ENCODE measurements around the gene DIABLO. TPM values are rescaled to one million over a fixed set of nuclear protein-coding genes. Genes with fewer than 3 reads are reported as not detected.
A peak's percentile ranks its signal among the peaks of the same experiment; 100 is the strongest.

The DIABLO gene
- polyA plus RNA-seq (2013, experiment 1 of 2): 66.0 TPM
- polyA plus RNA-seq (2013, experiment 2 of 2): 64.8 TPM

DNA sequence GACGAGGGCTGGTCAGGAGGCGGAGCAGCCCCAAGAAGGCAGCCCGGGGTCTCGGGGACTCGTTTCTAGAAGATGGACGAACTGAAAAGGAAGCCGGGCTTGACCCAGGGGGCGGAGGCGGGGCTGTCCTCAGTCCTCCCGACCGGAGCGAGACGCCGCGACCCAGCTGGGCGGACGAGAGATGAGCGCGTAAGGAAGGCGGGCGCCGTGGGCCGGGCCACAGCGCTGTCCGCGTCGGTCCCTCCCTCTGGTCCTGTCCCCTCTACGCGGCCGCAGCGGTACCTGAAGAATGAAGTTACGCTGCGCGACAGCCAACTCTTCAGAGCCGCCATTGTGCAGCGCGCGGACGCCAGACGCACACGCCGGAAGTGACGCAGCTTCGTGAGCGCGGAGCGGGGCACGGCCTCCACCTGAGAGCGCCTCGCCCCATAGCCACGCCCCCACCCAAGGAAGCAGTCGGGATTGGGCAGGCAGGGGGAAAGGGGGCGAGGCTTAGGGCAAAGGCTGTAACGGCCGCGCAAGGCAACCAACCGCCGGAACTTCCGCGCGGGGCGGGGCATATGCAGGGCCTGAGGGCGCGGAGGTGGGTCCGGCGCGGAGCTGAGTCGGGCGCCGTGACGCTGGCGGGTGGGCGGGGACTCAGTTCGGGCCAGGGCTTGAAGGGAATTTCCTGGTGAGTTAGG is at the start of gene DIABLO:
Gene DIABLO, minus strand, starts transcription at position 370 of the 683 bp plus-strand sequence. Its CDS starts 38 bp downstream, at position 332.
- no CpG with 5 or more reads among the region's 74 CpGs for WGBS (ENCODE audit: extremely low coverage, insufficient coverage, low lambda C conversion rate)
- peak within 1 kb of the TSS; percentile 82 for H3K9ac ChIP-seq (ENCODE audit: low read length)
- peak within 1 kb of the TSS; percentile 25 for H3K4ac ChIP-seq (ENCODE audit: low read depth, low read length)
- no peak within 1 kb of the TSS for H4K8ac ChIP-seq (ENCODE audit: low read depth, low read length)
- H4K5ac ChIP-seq (ENCODE audit: low read length): no peak within 1 kb of the TSS
- no peak within 1 kb of the TSS for H2BK120ac ChIP-seq (ENCODE audit: low read depth, low read length)
- H3K79me1 ChIP-seq (ENCODE audit: low read length): peaks cover 15% of the 10 kb centered on the region
- H3K56ac ChIP-seq (ENCODE audit: low read length): peak within 1 kb of the TSS; percentile 99
- peak within 1 kb of the TSS; percentile 65 for H3K4me3 ChIP-seq (ENCODE audit: low read length)
- H3K23ac ChIP-seq (ENCODE audit: low read length): peak within 1 kb of the TSS; percentile 30
- no peak within 1 kb of the TSS for H2BK15ac ChIP-seq (replicated peaks; ENCODE audit: low read depth)
- peak; percentile 100 for DNase-seq
- H2BK5ac ChIP-seq (ENCODE audit: low read length): peak within 1 kb of the TSS; percentile 58
- H3K27me3 ChIP-seq (ENCODE audit: insufficient read depth, low read length, poor library complexity): no peaks in the 10 kb centered on the region
- peak within 1 kb of the TSS; percentile 85 for H3K4me2 ChIP-seq (ENCODE audit: low read length)
- no peak within 1 kb of the TSS for H3K18ac ChIP-seq (ENCODE audit: low read length)
- peaks cover 27% of the 10 kb centered on the region for H3K79me2 ChIP-seq (ENCODE audit: control insufficient read depth, insufficient read depth, low read length)
- peak within 1 kb of the TSS; percentile 95 for H3K27ac ChIP-seq (ENCODE audit: low read depth, low read length)
- no peak within 1 kb of the TSS for H2AK5ac ChIP-seq (ENCODE audit: low read length)
- peaks cover 6% of the 10 kb centered on the region for H3K4me1 ChIP-seq (ENCODE audit: control insufficient read depth, low read depth, low read length)
- peaks cover 2% of the 10 kb centered on the region for H3K36me3 ChIP-seq (ENCODE audit: control insufficient read depth, insufficient read depth, low read length)

DNA sequence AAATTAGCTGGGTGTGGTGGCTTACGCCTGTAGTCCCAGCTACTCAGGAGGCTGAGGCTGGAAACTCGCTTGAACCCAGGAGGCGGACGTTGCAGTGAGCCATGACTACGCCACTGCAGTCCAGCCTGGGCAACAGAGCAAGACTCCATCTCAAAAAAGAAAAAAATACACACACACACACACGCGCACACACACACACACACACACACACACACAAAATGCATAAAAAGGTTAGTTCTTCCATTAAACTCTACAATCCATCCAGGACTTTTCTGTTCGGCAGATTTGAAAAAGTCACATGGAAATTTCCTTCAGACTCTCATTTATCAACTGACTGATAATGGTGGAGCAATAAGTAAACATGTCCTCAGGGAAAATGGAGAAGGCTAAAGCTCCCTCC is 49.6 kb upstream of the DIABLO start:
- Histone ChIP-seq H4K5ac (ENCODE audit: low read length) (no peak overlapping the region), H3K36me3 (ENCODE audit: control insufficient read depth, insufficient read depth, low read length) (peaks cover 7% of the 10 kb centered on the region), H3K23ac (ENCODE audit: low read length) (no peak overlapping the region), H3K4me2 (ENCODE audit: low read length) (no peak overlapping the region), H3K79me2 (ENCODE audit: control insufficient read depth, insufficient read depth, low read length) (no peaks in the 10 kb centered on the region), H3K27me3 (ENCODE audit: insufficient read depth, low read length, poor library complexity) (no peaks in the 10 kb centered on the region), H3K79me1 (ENCODE audit: low read length) (no peaks in the 10 kb centered on the region), H2BK5ac (ENCODE audit: low read length) (no peak overlapping the region), H3K9ac (ENCODE audit: low read length) (no peak overlapping the region), H3K56ac (ENCODE audit: low read length) (no peak overlapping the region), H3K27ac (ENCODE audit: low read depth, low read length) (no peak overlapping the region), H3K4me3 (ENCODE audit: low read length) (no peak overlapping the region), H3K18ac (ENCODE audit: low read length) (no peak overlapping the region), H3K4ac (ENCODE audit: low read depth, low read length) (no peak overlapping the region), H2BK15ac (replicated peaks; ENCODE audit: low read depth) (no peak overlapping the region), H3K4me1 (ENCODE audit: control insufficient read depth, low read depth, low read length) (no peaks in the 10 kb centered on the region), H2AK5ac (ENCODE audit: low read length) (no peak overlapping the region), H4K8ac (ENCODE audit: low read depth, low read length) (no peak overlapping the region), H2BK120ac (ENCODE audit: low read depth, low read length) (no peak overlapping the region)
- no peak for DNase-seq
- WGBS (ENCODE audit: extremely low coverage, insufficient coverage, low lambda C conversion rate): no CpG with 5 or more reads among the region's 8 CpGs

DNA sequence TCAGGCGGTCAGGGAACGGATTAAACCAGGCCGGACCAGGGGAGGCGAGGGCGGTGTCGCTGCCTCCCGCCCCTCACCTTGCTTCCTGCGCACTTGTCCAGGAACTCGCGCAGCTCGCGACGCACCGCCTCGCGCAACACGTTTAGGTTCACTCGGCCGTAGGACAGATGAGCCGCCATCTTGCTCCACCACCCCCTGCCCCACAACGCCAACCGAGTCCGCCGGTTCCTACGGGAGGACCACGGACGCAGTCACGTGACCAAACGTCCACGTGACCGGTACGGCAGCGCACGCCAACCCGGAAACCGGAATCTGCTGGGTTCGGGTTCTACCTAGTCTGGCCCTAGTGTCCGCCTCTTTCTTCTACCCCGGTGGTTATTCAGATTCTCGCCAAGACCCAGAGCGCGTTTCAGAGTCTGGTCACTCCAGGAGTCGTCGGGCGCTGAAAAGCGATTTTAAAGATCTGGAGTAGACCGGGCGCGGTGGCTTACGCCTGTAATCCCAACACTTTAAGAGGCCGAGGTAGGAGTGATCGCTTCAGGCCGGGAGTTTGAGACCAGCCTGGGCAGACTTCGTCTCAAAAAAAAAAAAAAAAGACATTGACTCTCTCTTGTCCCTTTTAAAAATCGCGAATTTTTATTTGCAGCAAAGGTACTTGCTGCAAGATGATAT is 40.5 kb upstream of the DIABLO start, which contains the start of gene VPS33A:
Gene VPS33A, minus strand, starts transcription at position 265 of the 672 bp plus-strand sequence. Its CDS starts 86 bp downstream, at position 179.
- H3K79me2 ChIP-seq (ENCODE audit: control insufficient read depth, insufficient read depth, low read length): no peaks in the 10 kb centered on the region
- peak within 1 kb of the TSS; percentile 98 for H3K56ac ChIP-seq (ENCODE audit: low read length)
- H3K9ac ChIP-seq (ENCODE audit: low read length): peak within 1 kb of the TSS; percentile 87
- no peak within 1 kb of the TSS for H4K8ac ChIP-seq (ENCODE audit: low read depth, low read length)
- no peak within 1 kb of the TSS for H3K23ac ChIP-seq (ENCODE audit: low read length)
- H3K79me1 ChIP-seq (ENCODE audit: low read length): no peaks in the 10 kb centered on the region
- no peaks in the 10 kb centered on the region for H3K4me1 ChIP-seq (ENCODE audit: control insufficient read depth, low read depth, low read length)
- peak within 1 kb of the TSS; percentile 87 for H3K4me2 ChIP-seq (ENCODE audit: low read length)
- H3K27ac ChIP-seq (ENCODE audit: low read depth, low read length): peak within 1 kb of the TSS; percentile 15
- H2AK5ac ChIP-seq (ENCODE audit: low read length): no peak within 1 kb of the TSS
- no peak within 1 kb of the TSS for H2BK15ac ChIP-seq (replicated peaks; ENCODE audit: low read depth)
- H2BK5ac ChIP-seq (ENCODE audit: low read length): peak within 1 kb of the TSS; percentile 64
- H3K27me3 ChIP-seq (ENCODE audit: insufficient read depth, low read length, poor library complexity): no peaks in the 10 kb centered on the region
- H3K36me3 ChIP-seq (ENCODE audit: control insufficient read depth, insufficient read depth, low read length): no peaks in the 10 kb centered on the region
- DNase-seq: peak; percentile 99
- H3K4me3 ChIP-seq (ENCODE audit: low read length): peak within 1 kb of the TSS; percentile 89
- no peak within 1 kb of the TSS for H4K5ac ChIP-seq (ENCODE audit: low read length)
- peak within 1 kb of the TSS; percentile 2 for H3K18ac ChIP-seq (ENCODE audit: low read length)
- peak within 1 kb of the TSS; percentile 17 for H3K4ac ChIP-seq (ENCODE audit: low read depth, low read length)
- H2BK120ac ChIP-seq (ENCODE audit: low read depth, low read length): no peak within 1 kb of the TSS
- no CpG with 5 or more reads among the region's 56 CpGs for WGBS (ENCODE audit: extremely low coverage, insufficient coverage, low lambda C conversion rate)

DNA sequence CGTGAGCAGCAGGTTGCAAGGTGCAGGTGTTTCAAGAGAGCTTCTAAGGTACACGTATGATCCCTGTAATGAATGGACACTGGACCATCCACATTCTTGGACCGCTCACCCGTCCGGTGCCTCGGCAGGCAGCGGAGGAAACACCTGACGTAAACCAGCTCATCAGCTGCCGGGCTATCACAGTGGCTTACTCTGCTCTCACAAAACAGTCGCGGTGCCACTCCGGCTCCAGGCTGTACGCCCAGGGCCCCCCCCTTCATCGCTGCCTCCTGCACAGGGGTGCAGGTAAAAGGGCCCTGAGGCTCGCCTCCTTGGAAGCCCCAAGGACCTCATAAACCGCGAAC is 40.0 kb upstream of the DIABLO start:
- H3K9ac ChIP-seq (ENCODE audit: low read length): peak overlapping the region; percentile 87
- no peaks in the 10 kb centered on the region for H3K36me3 ChIP-seq (ENCODE audit: control insufficient read depth, insufficient read depth, low read length)
- WGBS (ENCODE audit: extremely low coverage, insufficient coverage, low lambda C conversion rate): no CpG with 5 or more reads among the region's 17 CpGs
- H3K4me1 ChIP-seq (ENCODE audit: control insufficient read depth, low read depth, low read length): no peaks in the 10 kb centered on the region
- peak overlapping the region; percentile 17 for H3K4ac ChIP-seq (ENCODE audit: low read depth, low read length)
- H3K27ac ChIP-seq (ENCODE audit: low read depth, low read length): peak overlapping the region; percentile 14
- no peak overlapping the region for H4K8ac ChIP-seq (ENCODE audit: low read depth, low read length)
- no peak for DNase-seq
- peak overlapping the region; percentile 2 for H3K18ac ChIP-seq (ENCODE audit: low read length)
- no peak overlapping the region for H2BK120ac ChIP-seq (ENCODE audit: low read depth, low read length)
- H3K23ac ChIP-seq (ENCODE audit: low read length): no peak overlapping the region
- H2BK5ac ChIP-seq (ENCODE audit: low read length): no peak overlapping the region
- no peak overlapping the region for H4K5ac ChIP-seq (ENCODE audit: low read length)
- peak overlapping the region; percentile 98 for H3K56ac ChIP-seq (ENCODE audit: low read length)
- peak overlapping the region; percentile 89 for H3K4me3 ChIP-seq (ENCODE audit: low read length)
- no peak overlapping the region for H2BK15ac ChIP-seq (replicated peaks; ENCODE audit: low read depth)
- no peaks in the 10 kb centered on the region for H3K27me3 ChIP-seq (ENCODE audit: insufficient read depth, low read length, poor library complexity)
- H3K4me2 ChIP-seq (ENCODE audit: low read length): peak overlapping the region; percentile 87
- H3K79me1 ChIP-seq (ENCODE audit: low read length): no peaks in the 10 kb centered on the region
- H2AK5ac ChIP-seq (ENCODE audit: low read length): no peak overlapping the region
- H3K79me2 ChIP-seq (ENCODE audit: control insufficient read depth, insufficient read depth, low read length): no peaks in the 10 kb centered on the region

DNA sequence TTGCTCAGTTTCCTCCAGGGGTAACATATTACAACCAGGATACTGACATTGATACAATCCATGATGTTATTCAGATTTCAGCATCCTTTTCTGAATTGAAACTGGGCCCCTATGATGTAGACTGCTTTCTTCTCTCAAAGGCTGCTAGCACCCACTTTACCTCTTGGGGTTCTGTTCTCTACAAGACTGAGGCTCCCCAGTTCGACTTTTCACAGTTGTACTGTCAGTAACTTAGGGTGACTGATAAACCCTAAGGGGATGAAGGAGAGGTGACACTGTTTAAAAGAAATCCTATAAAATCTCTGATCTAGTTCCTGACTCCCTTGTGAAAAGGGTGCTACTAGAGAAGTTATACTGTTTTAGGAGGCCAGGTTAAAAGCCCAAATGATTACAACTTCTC is 39.6 kb upstream of the DIABLO start:
- no peak overlapping the region for H3K18ac ChIP-seq (ENCODE audit: low read length)
- no peak overlapping the region for H2BK5ac ChIP-seq (ENCODE audit: low read length)
- no peak overlapping the region for H2BK120ac ChIP-seq (ENCODE audit: low read depth, low read length)
- no peak overlapping the region for H3K23ac ChIP-seq (ENCODE audit: low read length)
- H3K36me3 ChIP-seq (ENCODE audit: control insufficient read depth, insufficient read depth, low read length): no peaks in the 10 kb centered on the region
- WGBS (ENCODE audit: extremely low coverage, insufficient coverage, low lambda C conversion rate): no CpG with 5 or more reads among the region's 1 CpG
- H3K4me2 ChIP-seq (ENCODE audit: low read length): peak overlapping the region; percentile 87
- H4K8ac ChIP-seq (ENCODE audit: low read depth, low read length): no peak overlapping the region
- no peaks in the 10 kb centered on the region for H3K79me2 ChIP-seq (ENCODE audit: control insufficient read depth, insufficient read depth, low read length)
- H4K5ac ChIP-seq (ENCODE audit: low read length): no peak overlapping the region
- no peak overlapping the region for H3K27ac ChIP-seq (ENCODE audit: low read depth, low read length)
- no peak for DNase-seq
- H3K27me3 ChIP-seq (ENCODE audit: insufficient read depth, low read length, poor library complexity): no peaks in the 10 kb centered on the region
- peak overlapping the region; percentile 87 for H3K9ac ChIP-seq (ENCODE audit: low read length)
- peak overlapping the region; percentile 89 for H3K4me3 ChIP-seq (ENCODE audit: low read length)
- H2AK5ac ChIP-seq (ENCODE audit: low read length): no peak overlapping the region
- H2BK15ac ChIP-seq (replicated peaks; ENCODE audit: low read depth): no peak overlapping the region
- H3K4me1 ChIP-seq (ENCODE audit: control insufficient read depth, low read depth, low read length): no peaks in the 10 kb centered on the region
- peak overlapping the region; percentile 98 for H3K56ac ChIP-seq (ENCODE audit: low read length)
- H3K79me1 ChIP-seq (ENCODE audit: low read length): no peaks in the 10 kb centered on the region
- no peak overlapping the region for H3K4ac ChIP-seq (ENCODE audit: low read depth, low read length)

Measured in mesendoderm (in vitro differentiated cells).